ENCODE results near the gene DCTD.

The DCTD gene

DNA sequence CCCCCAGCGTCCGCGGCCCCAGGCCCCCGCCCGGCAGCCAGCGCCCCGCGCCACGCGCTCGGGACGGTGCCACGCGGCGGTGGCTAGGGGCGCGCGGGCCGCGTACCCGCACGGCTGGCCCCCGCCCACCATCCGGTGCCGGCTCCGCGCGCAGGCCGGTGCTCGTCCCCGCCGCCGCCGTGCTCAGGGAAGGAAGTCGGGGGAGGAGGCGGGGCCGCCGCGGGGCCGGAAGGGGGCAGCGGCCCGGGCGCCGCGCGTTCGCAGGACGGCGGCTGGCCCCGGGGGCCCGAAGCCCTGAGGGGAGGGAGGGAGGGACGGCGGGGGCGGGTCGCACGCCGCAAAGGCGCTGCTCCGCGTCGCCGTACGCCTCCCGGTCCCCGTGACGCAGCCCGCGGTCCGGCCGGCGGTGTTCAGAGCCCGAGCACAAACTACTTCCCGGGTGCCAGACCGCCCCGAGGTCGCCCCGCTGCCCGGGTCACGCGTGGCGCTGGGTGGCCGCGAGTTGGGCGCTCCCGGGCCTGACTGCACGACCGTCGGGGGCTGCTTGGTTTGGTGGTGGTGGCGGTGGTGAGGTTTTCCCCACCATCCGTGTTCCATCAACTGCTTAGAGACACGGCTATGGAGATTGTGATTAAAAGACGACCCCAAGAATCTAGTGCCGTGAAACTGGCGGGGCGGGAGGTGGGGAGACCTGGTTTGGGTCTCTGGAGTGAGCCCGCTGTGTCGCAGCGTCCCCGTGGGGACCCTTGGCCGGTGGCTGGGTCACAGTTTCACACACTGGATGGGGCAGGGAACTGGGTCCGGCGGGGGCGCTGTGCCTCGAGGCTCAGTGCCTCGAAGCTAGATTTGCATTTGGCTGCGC is at the start of gene DCTD:
DCTD (minus strand) TSS at position 205 of the 862 bp plus-strand sequence. CDS start 1,818 bp downstream, outside the sequence.
- DNase-seq, result peak; percentile 66

DNA sequence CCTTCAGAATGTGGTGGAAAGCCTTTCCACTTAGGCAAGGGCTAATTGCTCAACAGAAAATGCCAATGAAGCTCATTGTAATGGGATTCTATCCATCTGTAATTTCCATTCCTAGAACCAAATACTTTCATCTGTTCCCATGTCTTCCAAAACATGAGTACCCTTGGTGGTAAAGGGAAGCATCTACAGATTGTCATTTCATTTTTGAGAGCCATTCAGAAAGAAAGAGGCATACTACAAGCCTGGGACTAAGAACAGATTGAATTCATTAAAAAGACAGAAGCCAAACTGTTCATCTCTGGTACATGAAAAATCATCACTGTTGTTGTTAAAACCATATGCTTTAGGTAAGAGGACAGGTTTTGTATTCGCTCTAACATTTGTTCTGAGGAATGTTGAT is 43.6 kb upstream of the DCTD start:
- no peak for DNase-seq

DNA sequence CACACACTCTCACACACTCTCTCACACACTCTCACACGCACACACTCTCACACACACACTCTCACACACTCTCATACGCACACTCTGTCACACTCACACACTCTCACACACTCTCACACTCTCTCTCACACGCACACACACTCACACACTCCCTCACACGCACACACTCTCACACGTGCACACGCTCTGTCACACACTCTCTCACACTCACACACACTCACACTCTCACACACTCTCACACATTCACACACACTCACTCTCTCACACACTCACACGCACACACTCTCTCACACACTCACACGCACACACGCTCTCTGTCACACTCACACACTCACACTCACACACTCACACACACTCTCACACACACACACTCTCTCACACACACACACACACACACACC is 43.0 kb upstream of the DCTD start:
- DNase-seq, result no peak

DNA sequence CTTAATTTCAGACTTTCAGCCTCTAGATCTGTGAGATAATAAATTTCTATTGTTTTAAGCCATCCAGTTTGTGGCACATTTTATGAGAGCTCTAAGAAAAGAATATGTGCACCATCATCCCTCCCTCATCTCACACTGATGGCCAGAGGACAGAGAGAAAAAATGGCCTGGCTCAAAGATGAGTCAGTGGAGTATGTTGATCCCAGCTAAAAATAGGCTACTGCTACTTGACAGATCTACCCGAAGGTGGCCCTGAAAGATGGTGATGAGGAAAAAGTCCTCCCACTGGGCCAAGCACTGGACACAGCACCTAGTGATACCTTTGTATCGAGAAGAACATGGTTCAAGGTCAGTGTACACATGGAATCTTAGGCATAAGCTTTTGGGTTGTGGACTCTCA is 38.2 kb upstream of the DCTD start:
- no peak for DNase-seq

DNA sequence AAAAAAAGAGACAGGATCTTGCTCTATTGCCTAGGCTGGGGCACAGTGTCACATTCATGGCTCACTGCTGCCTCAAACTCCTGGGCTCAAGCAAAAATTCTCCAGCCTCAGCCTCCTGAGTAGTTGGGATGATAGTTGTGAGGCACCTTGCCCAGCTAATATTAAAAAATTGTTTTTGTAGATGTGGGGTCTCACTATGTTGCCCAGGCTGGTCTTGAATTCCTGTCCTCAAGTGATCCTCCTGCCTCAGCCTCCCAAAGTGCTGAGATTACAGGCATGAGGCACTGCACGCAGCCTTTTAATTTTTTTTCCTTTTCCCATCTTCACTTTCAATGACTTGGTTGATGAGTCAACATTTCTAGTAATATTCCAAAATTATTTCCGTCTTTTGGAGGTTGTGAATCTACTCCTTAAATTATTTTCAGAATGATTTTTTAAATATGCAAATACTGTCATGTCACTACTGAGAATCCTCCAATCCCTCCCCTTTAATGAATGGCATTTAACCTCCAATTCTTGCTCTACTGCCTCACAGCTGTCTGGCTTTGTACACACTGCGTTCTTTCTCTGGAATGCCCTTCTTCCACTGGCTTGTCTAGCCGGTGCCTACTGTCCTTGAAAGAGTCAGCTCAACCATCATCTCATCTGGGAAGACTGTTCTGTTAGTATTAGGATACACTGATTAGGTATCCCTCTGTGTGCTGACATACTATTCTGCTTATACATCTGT is 27.5 kb upstream of the DCTD start:
- DNase-seq, result no peak

DNA sequence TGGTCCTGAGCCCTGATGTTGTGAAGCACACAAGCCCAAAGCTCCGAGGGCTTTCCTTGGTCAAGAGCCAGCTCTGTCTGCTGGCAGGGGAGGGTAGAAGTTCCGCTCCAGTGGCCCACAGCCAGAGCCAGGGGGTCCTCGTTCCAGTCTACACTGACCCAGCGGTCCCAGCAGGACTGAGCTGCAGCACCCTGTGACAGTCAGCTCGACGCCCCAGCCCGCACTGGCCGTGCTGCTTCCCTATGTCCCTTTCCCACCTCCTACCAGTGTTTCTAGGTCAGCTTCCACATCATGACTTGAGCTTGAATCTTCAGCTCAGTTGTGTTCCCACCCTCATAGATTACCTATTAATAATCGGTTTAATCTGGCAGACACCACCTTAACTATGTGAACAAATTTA is 22.5 kb upstream of the DCTD start:
- DNase-seq, result no peak

DNA sequence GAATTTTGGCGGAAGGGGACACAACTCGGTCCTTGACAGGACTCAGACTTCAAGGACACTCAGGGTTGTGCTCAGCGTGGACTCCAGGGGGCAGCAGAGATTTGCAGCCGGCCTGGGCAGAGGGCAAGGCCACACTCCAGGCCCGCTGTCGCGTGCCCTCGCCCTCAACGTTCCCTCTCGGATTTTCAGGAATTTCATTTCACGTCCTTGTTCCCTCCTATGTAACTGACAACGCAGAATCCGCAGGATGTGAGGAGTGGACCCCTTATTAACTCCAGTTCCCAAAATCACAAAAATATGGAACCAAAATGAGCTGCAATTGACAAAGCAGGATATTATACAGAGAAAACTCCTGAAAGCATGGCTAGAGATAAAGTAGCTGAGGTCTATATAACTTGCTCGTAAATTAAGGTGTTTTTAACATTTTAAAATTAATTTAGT is 21.0 kb upstream of the DCTD start:
- peak; percentile 13 for DNase-seq

DNA sequence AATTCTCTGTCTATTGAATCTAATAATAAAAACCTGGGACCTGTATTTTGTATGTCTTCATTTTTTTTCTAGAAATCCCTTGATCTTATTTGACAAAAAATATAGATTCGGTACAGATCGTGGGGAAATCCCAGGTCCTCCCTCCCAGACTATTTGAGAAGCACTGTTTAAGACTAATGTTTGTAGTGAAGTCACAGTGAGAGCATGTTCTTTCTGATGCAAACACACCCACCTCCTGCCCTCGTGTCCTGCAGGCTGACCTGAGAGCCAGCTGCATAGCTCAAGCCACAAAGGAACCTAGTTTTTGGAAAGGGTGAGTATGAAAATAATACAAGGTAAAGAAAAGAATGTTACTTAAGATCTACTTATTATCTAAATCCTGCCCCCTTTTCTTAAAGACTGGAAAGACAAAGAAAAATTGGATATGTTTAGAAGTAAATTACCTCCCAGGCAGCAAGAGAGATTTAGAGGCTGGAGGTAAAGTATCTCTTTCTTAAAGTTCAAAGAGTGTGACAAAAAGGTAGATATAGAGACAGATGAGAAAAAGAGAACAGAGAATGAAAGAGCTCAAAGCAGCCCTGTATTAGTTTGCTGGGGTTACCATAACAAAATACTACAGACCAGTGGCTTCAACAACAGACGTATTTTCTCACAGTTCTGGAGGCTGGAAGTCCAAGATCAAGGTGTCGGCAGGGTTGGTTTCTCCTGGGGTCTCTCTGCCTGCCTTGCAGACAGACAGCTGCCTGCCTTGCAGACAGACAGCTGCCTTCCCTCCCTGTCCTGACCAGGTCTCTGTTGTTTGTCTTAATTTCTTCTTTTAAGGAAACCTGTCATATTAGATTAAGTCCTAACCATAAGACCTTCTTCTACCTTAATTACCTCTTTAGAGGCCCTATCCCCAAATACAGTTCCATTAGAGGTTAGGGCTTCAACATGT is 20.4 kb upstream of the DCTD start:
- DNase-seq, result no peak

DNA sequence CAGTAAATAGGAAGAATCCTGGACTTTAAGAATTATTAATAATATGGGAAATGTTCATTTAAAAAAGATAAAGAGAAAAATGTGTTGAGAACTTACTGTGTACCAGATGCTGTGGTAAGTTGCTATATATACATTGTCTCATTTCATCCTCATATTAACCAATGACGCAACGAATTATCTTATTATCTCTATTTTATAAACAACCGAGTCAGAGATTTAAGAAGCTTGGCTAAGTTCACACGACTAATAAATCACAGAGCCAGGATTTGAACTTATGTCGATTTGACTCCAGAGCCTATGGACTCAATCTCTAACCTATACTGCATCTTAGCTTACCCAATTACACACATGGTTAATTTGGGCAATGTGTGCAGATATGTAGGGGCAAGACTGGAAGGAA is 15.5 kb upstream of the DCTD start:
- no peak for DNase-seq

DNA sequence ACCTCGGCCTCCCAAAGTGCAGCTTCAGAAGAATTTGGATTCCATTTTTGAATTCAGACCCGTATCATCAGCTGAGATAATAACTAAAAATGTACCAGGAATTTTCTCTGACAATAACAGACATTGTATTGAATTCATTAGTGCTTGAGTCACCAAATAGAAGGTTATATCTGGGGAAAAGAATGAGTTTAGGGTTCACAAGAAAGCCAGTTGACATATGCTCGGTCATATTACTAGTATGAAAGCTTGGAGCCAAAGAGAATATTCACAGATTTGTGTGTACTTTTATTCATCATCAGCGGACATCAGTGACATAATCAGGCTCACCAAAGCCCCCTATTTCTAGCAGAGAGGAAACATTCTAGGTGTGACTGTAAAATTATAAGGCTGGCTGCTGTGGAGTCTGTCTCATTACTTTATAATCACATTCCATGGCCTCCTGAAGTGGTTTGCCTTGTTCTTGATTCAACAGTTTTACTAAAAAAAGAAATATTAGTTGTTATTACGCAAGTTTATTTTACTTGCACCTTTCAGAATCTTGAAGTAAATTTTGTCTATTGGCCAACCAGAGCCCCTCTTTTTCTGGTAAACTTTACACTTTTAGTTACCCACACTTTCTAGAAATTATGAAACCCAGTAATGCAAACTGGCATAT is 14.6 kb upstream of the DCTD start:
- no peak for DNase-seq

DNA sequence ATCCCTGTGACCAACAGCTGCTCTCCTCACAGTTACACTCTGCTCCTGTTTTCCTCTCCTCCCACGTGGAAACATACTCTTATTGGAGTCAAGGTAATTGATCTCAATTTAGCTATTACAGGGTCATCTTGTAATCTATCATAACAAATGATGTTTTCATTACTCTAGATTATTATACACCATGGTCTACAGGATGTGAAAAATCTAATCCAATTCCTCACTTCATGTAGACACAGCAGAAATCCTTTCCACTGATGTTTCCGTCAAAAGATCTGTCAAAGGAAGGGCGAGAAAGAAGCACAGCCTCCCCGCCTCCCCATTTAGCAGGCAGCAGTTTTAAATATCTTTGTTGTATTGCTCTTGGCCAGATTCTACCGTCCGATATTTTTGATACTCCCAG is 13.7 kb upstream of the DCTD start:
- no peak for DNase-seq

DNA sequence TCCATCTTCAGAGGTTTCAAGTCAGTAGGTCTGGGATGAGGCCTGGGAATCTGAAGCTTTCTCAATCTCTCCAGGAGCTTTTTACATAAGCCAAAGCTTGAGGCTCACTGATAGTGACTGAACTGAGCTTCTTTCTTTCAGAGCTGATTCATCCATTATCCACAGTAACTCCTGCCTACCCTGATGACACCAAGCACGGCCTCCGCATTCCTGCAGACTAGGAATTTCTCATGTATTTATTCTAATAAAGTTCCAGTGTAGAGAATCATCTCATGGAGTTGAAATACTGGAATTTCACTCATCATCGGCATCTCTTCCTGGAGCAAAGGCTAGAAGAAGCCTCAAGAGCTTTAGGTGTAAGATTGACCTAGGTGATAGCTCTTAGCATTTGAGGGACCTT is 12.1 kb upstream of the DCTD start:
- DNase-seq, result no peak

DNA sequence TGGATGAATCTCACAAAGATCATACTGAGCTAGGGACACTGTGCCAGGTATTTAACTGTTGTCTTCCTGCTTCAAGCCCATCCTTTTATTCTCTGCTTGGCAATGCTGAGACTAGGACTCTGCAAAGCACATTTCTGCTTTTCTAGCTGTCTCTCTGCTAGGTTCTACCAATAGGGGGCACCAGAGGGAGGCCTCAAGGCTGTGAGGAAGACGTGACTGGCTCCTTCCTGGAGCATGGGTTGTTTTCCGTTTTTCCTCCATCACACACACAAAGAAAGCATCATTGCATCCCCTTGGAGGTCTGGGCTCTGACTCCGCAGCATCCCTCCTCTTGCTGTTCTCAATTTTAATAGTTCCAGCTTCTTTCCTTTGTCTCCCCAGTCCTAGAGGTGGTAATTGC is 10.9 kb upstream of the DCTD start:
- DNase-seq, result no peak

DNA sequence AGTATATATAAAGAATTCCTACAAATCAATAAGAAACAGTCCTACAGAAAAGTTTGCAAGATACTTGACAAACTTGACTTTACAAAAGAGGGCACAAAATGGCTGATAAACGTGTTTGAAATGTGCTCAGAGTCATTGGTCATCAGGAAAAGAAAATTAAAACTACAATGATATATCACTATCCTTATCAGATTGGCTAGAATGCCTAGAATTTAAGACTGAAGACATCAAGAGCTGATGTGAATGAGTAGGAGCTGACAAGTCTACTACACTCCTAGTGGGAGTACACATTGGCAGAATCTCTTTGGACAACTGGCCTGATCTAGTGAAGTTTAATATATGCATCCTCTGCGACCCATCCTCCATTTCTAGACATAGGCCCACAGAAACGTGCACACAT is 10.3 kb upstream of the DCTD start:
- no peak for DNase-seq

DNA sequence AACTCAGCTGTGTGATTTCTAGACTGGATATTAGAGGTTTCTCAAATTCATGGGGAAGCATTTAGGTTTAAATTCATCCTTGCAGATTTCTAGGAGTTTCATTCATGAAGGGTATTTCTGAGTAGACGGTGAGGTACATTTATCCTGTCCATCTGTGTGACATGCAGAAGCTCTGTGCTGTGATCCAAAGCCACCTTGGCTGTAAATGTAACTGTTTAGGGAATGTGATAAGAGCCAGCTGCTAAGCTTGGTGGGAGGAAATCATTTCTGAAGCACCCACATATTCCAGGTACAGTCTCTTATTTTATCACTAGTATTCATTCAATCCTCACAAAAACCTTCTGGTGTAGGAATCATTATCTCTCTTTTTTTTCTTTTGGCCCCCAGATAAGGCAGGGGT is 8.7 kb upstream of the DCTD start:
- no peak for DNase-seq

DNA sequence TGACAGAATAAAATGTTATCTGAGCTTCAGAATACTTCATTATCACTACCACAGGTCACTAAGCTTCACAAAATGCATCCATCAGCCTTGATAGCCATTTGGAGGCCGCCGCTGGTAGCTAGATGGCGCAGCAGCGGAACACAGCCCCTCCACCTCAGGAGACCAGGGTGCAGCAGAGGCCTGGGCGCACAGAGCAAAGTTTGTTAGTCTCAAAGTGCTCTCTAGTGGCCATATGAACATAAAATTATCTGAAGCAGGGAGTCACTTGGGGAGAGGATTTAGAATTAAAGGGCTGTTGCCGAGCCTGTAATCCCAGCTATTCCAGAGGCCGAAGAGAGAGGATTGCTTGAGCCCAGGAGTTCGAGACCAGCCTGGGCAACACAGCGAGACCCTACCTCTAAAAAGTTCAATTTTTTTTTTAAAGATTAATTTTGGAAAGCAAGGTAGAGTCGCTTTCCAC is 8.1 kb upstream of the DCTD start:
- DNase-seq, result peak; percentile 27

DNA sequence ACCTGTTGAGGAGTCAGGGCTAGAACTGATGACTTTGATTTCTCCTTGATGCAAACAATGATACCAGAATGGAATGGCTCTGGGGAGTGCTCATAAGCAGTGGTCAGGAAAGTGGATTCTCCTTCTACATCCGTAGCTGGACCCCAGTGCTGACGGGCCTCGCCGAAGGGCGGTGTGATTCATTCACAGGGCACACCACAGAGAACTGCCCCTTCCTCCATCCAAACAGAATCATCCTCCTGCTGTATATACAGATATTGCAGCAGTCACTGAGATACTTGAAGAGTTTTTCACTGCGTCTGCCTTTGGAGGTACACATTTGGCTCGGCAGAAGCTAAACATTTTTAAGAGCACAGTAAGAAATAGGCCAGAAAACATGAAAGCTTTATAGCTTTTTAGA is 7.3 kb upstream of the DCTD start:
- no peak for DNase-seq

DNA sequence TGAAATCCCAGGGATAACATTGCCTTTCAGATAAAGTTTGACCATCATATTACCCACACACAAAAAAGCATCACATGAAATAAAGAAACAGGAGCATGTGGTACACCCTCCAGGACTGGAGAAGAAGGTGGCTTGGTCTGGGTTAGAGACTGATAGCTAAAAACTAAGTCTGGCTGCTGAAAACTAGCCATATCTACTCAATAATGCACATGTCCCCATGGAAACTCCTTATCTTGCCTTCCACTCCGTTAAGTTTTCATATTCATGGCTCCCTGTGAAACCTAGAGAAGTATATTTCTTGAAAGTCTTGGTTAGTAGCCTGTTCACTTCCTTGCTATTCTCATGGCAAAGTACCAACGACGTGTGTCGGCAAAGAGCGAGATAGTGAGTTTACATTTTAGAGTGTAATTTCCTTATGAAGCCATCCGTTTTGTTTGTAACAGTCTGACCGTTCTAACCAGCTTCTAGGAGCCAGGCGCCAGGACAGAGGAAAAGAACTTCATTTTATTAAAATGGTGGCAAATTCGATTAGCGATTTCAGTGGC is 6.7 kb upstream of the DCTD start:
- DNase-seq, result no peak

DNA sequence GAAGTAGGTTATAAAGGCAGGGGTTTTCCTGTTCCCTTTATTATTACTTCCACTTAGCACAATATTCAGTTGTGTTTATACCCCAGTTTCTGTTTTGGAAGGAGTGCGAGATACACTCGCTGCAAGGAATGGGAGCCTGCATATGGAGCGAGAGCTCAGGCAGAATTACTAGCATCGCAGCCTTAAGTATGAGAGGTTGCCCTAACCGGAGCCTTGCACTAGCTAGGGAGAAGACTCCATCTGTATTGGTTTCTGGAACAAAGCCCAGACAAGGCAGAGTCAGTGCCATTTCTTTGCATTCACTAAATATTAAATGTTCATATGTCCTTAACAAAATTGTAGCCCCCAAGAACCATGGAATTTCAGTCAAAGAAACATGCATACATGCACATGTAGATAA is 6.2 kb upstream of the DCTD start:
- DNase-seq, result no peak

DNA sequence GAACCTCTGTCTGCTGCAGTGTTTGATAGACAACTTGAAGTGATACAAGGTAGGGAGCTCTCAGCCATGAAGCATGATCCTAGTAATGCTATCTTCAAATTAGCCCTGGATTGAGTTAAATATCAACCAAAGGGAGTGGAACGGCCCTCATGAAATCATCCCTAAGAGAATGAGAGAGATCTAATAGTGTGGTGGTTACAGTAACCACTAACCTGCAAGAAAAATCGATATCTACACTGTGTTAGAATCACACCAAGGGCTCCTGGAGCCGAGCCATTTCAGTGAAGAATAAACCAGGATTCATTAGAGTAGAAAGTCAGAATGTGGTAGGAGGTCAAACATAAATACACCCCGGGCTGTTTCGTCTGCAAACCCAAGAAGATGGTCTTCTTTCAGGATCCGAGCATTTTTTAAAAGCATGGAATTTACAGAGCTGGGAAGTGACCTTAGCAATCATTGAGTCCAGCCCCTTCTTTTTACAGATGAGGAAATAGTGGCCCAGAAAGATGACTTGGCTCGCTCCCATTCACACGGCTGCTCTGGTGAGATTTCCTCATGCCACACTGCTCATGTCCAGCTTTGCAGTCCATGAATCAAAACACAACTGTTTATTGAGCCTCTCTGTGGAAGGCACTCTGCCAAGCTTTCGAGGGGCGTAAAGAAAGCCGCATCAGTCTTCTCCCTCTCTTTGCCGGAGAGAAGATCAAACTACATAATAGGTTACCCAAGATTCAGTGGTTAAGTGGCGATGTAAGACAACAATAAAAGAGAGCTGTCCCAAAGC is 5.5 kb upstream of the DCTD start:
- DNase-seq, result no peak

DNA sequence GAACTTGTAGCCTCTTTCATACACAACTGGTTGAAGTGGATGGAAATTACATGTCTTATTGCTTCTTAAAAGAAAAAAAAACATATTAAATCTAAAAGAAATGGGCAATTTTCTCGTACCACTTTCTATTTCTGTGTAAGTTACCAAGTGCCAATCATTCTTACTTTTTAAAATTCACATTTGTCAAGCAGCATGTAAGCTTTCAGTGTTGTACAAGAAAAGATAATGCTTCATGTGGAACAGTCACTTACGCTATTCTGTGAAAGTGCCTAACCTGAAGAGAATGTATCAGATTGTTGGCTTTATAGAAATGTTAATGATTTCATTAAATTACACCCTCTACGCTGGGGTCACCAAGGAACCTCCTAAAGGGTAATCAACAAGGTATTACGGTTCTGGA is 4.4 kb upstream of the DCTD start:
- no peak for DNase-seq

Measured in NK-92 treated with Interleukin-12 subunit alpha and Interleukin-12 subunit beta, amount 100 ng/mL, for 24 hours (cell line).